Lower leg skin (tissue), 3 donors: ENCODE data around the gene TEAD3.

Experiments
- CTCF ChIP-seq, 3 donors: fragments of 450-650 bp; IDR thresholded peaks; one replicate each; pipeline ENCODE4 v1.5.1; 2016; ENCODE audit warnings: antibody characterized with exemption in 3 of 3, mild to moderate bottlenecking in 3 of 3, moderate library complexity in 2 of 3
- POLR2A ChIP-seq, 2 donors: fragments of 450-650 bp; IDR thresholded peaks; one replicate each; pipeline ENCODE4 v1.6.1; 2016 to 2017; ENCODE audit warnings: antibody characterized with exemption in 2 of 2, mild to moderate bottlenecking in 1 of 2, moderate library complexity in 1 of 2

DNA sequence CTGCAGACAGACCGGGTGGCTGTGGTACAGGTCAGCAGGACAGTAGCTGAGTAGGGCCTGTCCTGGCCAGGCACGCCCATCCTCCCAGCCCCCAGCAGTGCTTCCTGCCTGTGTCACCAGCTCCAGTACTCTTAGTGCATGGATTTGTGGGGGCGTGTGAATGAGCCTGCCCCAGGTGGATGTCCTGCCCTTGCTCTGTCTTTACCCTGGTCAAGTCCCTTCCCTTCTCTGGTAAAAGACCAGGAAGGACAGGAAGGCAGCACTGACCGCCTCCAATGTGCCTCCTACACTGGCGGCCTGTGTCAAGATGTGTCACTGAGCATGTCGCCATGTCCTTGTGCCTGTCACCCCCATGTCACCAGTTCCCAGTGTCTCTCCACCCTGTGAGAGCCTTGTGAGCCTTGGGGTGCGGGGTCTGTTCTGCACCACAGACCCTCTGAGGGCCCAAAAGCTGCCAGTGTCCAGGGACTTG, 11.9 kb downstream of the TEAD3 start:
- TF ChIP-seq CTCF (IDR thresholded peaks at IDR 0.05) (no peak), POLR2A (IDR thresholded peaks at IDR 0.05) (no peak)
